Colonic mucosa (tissue), 4 donors: Measurements from ENCODE around the gene NCKAP5. TPM values are rescaled to one million over a fixed set of nuclear protein-coding genes. Genes with fewer than 3 reads are reported as not detected.
A peak's percentile ranks its signal among the peaks of the same experiment; 100 is the strongest.

ENCODE experiments used
- DNase-seq: peaks from one replicate; pipeline ENCODE4 v3.0.0-alpha.2; 2020
- H3K27ac ChIP-seq: fragments of 200-600 bp; one replicate; pipeline ENCODE4 v1.8.0; 2021
- H3K27me3 ChIP-seq: fragments of 200-600 bp; one replicate; pipeline ENCODE4 v1.8.0; 2021
- H3K36me3 ChIP-seq: fragments of 200-600 bp; one replicate; pipeline ENCODE4 v1.8.0; 2021
- H3K4me1 ChIP-seq: fragments of 200-600 bp; one replicate; pipeline ENCODE4 v1.8.0; 2021; ENCODE audit warnings: mild to moderate bottlenecking
- H3K4me3 ChIP-seq: fragments of 200-600 bp; one replicate; pipeline ENCODE4 v1.8.0; 2021
- H3K9ac ChIP-seq, 2 donors: one replicate each; pipeline ENCODE4 v1.7.0; 2013; ENCODE audit warnings: control low read depth in 2 of 2, low read depth in 2 of 2, low read length in 2 of 2
- H3K9me3 ChIP-seq: fragments of 200-600 bp; one replicate; pipeline ENCODE4 v1.8.0; 2021
- CTCF ChIP-seq: fragments of 200-600 bp; IDR thresholded peaks from one replicate; pipeline ENCODE4 v1.8.0; 2022; ENCODE audit warnings: antibody characterized with exemption, mild to moderate bottlenecking
- intact Hi-C: fragments of 100-400 bp; cut with DNase I; formaldehyde crosslinking; loops from one replicate; pipeline ENCODE4 v1.14.1; 2022
- total RNA-seq, 2 donors: library from RNA; stranded (reverse); fragmentation: NEBNext Ultra II Directional in 1 of 2; extraction: Animal tissue kit (Norgen Biotek cat#: 25700) in 1 of 2; gene quantifications; one replicate each; pipeline ENCODE4 v1.2.1, GENCODE V29; 2021
- donor health status: healthy.
- donor health status: DM: no; HTN: no; CAD: no.
- donor health status: DM: no; HTN: no; CAD: no.

NCKAP5 gene
- total RNA-seq, 2 donors from 2014 or later = 2.9 to 3.7 TPM

GRCh38 chr2:133453032-133453431 is 115.2 kb downstream of the NCKAP5 start:
- Histone ChIP-seq H3K27ac (no peak overlapping the region), H3K9ac (no peak overlapping the region), H3K4me1 (no peaks in the 10 kb centered on the region), H3K27me3 (no peaks in the 10 kb centered on the region), H3K4me3 (no peak overlapping the region), H3K9me3 (no peaks in the 10 kb centered on the region), H3K36me3 (no peaks in the 10 kb centered on the region)
- no peak for DNase-seq
- intact Hi-C loops = no loop called here
- no peak for TF ChIP-seq CTCF

GRCh38 chr2:133452583-133452982 is 115.7 kb downstream of the NCKAP5 start:
- no peak overlapping the region for H3K4me3 ChIP-seq
- no peak for DNase-seq
- no peak overlapping the region for H3K27ac ChIP-seq
- H3K9ac ChIP-seq = no peak overlapping the region
- intact Hi-C loops = no loop called here
- no peaks in the 10 kb centered on the region for H3K4me1 ChIP-seq
- no peaks in the 10 kb centered on the region for H3K27me3 ChIP-seq
- H3K36me3 ChIP-seq = no peaks in the 10 kb centered on the region
- H3K9me3 ChIP-seq = no peaks in the 10 kb centered on the region
- no peak for TF ChIP-seq CTCF

DNA sequence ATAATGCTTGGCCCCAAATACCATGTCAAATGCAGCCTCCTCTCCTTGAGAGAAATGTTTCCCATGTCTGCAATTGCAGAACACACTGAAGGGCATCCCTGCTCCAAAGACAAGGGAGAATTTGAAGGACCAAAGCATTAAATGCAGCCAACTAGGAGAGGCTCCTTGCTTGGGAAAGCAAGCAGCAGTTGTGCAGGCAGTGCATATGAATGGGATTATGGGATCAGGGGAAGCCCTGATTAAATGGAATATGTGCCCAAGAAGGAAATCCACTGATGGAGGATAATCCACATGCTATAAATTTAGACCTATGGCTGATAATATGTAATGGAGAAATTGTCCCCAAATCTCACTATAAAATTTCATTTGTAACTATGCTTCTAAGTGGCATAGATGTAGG is 116.1 kb downstream of the NCKAP5 start:
- DNase-seq = no peak
- no peaks in the 10 kb centered on the region for H3K9me3 ChIP-seq
- H3K36me3 ChIP-seq = no peaks in the 10 kb centered on the region
- no peak overlapping the region for H3K27ac ChIP-seq
- no peak for TF ChIP-seq CTCF
- no peaks in the 10 kb centered on the region for H3K27me3 ChIP-seq
- H3K9ac ChIP-seq = no peak overlapping the region
- intact Hi-C loops = no loop called here
- no peak overlapping the region for H3K4me3 ChIP-seq
- H3K4me1 ChIP-seq = no peaks in the 10 kb centered on the region

GRCh38 chr2:133448195-133448594 is 120.1 kb downstream of the NCKAP5 start:
- Histone ChIP-seq H3K9ac (no peak overlapping the region), H3K27ac (no peak overlapping the region)

GRCh38 chr2:133447303-133447702 is 121.0 kb downstream of the NCKAP5 start:
- Histone ChIP-seq H3K36me3 (no peaks in the 10 kb centered on the region), H3K27me3 (no peaks in the 10 kb centered on the region), H3K4me1 (no peaks in the 10 kb centered on the region), H3K27ac (no peak overlapping the region), H3K4me3 (no peak overlapping the region), H3K9me3 (no peaks in the 10 kb centered on the region), H3K9ac (no peak overlapping the region)
- intact Hi-C loops = no loop called here
- no peak for TF ChIP-seq CTCF
- no peak for DNase-seq

More at GRCh38 chr2:133448195-133448594, 120.1 kb downstream of the NCKAP5 start:
- no peak for DNase-seq
- Histone ChIP-seq H3K4me3 (no peak overlapping the region), H3K36me3 (no peaks in the 10 kb centered on the region), H3K9me3 (no peaks in the 10 kb centered on the region), H3K27me3 (no peaks in the 10 kb centered on the region), H3K4me1 (no peaks in the 10 kb centered on the region)
- no peak for TF ChIP-seq CTCF
- intact Hi-C loops = no loop called here

DNA sequence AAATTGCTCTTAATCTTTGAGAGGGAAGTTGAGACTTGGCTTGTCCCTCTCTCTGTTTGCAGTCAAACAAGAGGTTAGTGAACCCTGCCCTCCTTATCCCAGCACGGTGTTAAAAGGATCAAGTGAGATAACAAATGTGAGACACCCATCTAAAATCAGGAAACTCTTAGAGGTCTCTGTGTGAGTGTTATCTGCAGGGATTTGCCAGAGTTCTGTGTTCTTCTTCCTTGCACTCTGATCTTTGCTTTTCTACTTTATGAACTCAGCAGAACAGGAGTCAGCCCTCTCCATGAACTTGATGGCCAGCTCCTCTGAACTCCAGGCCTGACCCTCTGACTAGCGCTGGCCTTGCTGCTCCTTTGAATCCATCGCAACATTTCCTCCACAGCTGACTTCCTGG is 123.8 kb downstream of the NCKAP5 start:
- DNase-seq = peak; percentile 19
- H3K9ac ChIP-seq = no peak overlapping the region
- H3K27me3 ChIP-seq = no peaks in the 10 kb centered on the region
- no peak for TF ChIP-seq CTCF
- no peaks in the 10 kb centered on the region for H3K36me3 ChIP-seq
- no peak overlapping the region for H3K4me3 ChIP-seq
- H3K4me1 ChIP-seq = no peaks in the 10 kb centered on the region
- intact Hi-C loops = no loop called here
- H3K9me3 ChIP-seq = no peaks in the 10 kb centered on the region
- H3K27ac ChIP-seq = no peak overlapping the region
